Muscle of leg (tissue), 11 donors: ENCODE data around the gene DRD4. TPM values are rescaled to one million over a fixed set of nuclear protein-coding genes. Genes with fewer than 3 reads are reported as not detected.

Source experiments
- DNase-seq: peaks from one replicate; pipeline ENCODE4 v3.0.0; 2013
- H3K27ac ChIP-seq: one replicate; pipeline ENCODE4 v1.5.1; 2013; ENCODE audit warnings: mild to moderate bottlenecking, low read length, control low read depth
- H3K27me3 ChIP-seq: one replicate; pipeline ENCODE4 v1.6.1; 2013; ENCODE audit warnings: low read length; ENCODE audit not compliant: control insufficient read depth, insufficient read depth
- H3K36me3 ChIP-seq: one replicate; pipeline ENCODE4 v1.6.1; 2013; ENCODE audit warnings: low read length; ENCODE audit not compliant: control insufficient read depth, insufficient read depth
- H3K4me1 ChIP-seq: one replicate; pipeline ENCODE4 v1.6.1; 2013; ENCODE audit warnings: low read length; ENCODE audit not compliant: control insufficient read depth, insufficient read depth
- H3K4me3 ChIP-seq: one replicate; pipeline ENCODE4 v1.5.1; 2013; ENCODE audit warnings: low read length, control low read depth
- H3K9me3 ChIP-seq: replicated peaks from 2 replicates; pipeline ENCODE4 v1.6.1; 2013; ENCODE audit warnings: low read depth, low read length; ENCODE audit not compliant: control insufficient read depth
- WGBS: methylation state at CpG from one replicate; pipeline ENCODE4 v1.1.5; 2013; ENCODE audit warnings: missing lambda C conversion rate; ENCODE audit not compliant: insufficient coverage; 5-methylcytosine and 5-hydroxymethylcytosine counted together
- polyA plus RNA-seq, 8 donors: library from polyadenylated mRNA; unstranded; fragments of 120-200 nt; gene quantifications; one replicate each; pipeline versions ENCODE4 v1.2.1 to v1.2.3, GENCODE V29; 2013; ENCODE audit warnings: inconsistent platforms in 1 of 8, low replicate concordance in 1 of 8; ENCODE audit not compliant: insufficient read length in 8 of 8, insufficient read depth in 1 of 8
- total RNA-seq: library from RNA; stranded (reverse); fragments of 120-200 nt; gene quantifications from one replicate; pipeline ENCODE4 v1.2.4, GENCODE V29; 2013

Gene DRD4
- total and polyA plus RNA-seq, 9 donors: 0.18 to 2.0 (median 0.77) TPM

DNA sequence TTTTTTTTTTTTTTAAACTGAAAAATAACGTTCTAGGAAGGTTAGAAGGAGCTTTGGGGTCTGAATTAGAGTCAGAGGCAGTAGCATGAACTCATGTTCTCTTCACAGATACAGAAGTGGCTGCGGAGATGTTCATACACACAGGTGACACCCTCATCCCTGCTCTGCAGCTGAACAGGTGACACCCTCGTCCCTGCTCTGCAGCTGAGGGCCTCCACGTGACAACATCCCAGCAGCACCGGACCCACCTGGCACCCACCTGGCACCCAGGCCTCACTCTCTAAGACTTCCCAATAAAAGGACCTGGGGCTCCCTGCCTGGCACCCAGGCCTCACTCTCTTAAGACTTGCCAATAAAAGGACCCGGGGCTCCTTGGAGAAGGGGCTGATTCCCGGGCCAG, 19.8 kb downstream of the DRD4 start:
- Histone ChIP-seq H3K4me1 (no peaks in the 10 kb centered on the region), H3K36me3 (peaks cover 36% of the 10 kb centered on the region), H3K4me3 (no peak overlapping the region), H3K27ac (no peak overlapping the region), H3K27me3 (no peaks in the 10 kb centered on the region), H3K9me3 (no peaks in the 10 kb centered on the region)
- no peak for DNase-seq
- WGBS: 84% methylated on average over 5 of the region's 7 CpGs

DNA sequence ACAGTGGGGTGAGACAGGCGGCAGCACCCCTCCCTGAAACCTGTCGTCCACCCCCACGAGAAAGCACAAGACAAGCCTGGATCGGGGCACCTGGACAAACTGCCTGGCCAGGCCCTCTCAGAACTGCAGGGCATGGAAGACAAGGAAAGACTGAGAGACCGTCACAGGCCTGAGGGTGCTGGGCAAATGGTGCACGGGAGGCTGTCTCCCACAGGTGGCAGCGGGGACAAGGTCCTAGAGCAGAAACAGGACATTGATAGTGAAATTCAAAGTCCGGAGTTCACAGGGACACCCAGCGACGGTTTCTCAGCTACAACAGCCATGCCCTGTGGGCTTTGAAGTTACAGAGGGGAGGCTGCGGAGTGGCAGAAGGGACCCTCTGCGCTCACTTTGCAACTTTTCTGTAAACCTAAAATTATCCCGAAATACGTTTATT, 20.6 kb downstream of the DRD4 start:
- 84% methylated on average over 8 of the region's 14 CpGs for WGBS
- no peak for DNase-seq
- Histone ChIP-seq H3K36me3 (peaks cover 42% of the 10 kb centered on the region), H3K9me3 (no peaks in the 10 kb centered on the region), H3K4me1 (peaks cover under 1% of the 10 kb centered on the region), H3K27me3 (no peaks in the 10 kb centered on the region), H3K4me3 (no peak overlapping the region), H3K27ac (no peak overlapping the region)

DNA sequence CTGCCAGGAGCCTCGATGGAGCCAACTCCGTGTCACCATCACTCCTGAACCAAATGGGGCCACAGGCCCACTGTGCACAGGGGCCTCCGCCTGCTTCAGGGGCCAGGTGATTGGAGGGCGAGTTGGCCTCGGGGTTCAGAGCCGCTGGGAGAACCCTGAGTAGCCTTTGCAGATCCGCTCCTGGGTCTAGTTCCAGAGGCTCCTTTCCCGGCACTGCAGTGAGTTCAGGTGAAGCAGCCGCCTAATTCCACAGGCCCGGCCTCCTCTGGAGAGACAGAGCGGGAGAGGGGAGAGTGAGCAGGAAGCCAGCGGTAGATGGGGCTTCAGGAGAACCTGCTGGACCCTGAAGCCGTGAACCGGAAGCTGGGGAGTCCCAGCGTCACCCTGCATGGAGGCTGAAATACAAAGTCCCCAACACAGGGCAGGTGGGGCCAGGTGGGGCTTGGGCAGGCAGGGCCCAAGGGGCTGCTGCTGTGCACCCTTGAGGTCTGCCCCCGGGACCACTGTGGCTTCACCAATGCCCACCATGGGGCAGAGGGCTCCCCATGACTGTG, 22.5 kb downstream of the DRD4 start:
- H3K4me1 ChIP-seq: peaks cover 3% of the 10 kb centered on the region
- no peaks in the 10 kb centered on the region for H3K9me3 ChIP-seq
- WGBS: 88% methylated on average over 16 of the region's 16 CpGs
- no peak for DNase-seq
- no peak overlapping the region for H3K27ac ChIP-seq
- H3K27me3 ChIP-seq: no peaks in the 10 kb centered on the region
- H3K4me3 ChIP-seq: no peak overlapping the region
- H3K36me3 ChIP-seq: peaks cover 47% of the 10 kb centered on the region

DNA sequence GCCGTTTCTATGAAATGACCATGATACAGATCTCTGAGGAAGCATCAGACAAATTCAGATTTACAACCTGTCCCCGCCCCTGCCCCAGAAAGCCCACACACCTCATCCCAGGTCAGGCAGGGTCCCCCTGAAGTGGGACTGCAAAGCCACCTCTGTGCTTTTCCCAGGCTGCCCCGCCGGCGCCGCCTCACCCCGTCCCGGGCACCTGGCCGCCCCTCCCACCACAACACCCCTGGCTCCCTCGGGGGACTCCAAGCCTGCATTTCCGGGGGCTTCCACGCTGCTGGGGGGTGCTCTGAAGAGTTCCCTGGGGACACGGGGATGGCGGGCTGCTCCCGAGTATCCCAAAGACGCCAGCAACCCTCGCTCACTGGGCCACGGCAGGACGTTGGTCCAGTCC, 23.2 kb downstream of the DRD4 start:
- no peak overlapping the region for H3K27ac ChIP-seq
- WGBS: 80% methylated on average over 14 of the region's 19 CpGs
- peaks cover 3% of the 10 kb centered on the region for H3K4me1 ChIP-seq
- H3K9me3 ChIP-seq: no peaks in the 10 kb centered on the region
- H3K4me3 ChIP-seq: no peak overlapping the region
- DNase-seq: no peak
- H3K36me3 ChIP-seq: peaks cover 47% of the 10 kb centered on the region
- H3K27me3 ChIP-seq: no peaks in the 10 kb centered on the region

DNA sequence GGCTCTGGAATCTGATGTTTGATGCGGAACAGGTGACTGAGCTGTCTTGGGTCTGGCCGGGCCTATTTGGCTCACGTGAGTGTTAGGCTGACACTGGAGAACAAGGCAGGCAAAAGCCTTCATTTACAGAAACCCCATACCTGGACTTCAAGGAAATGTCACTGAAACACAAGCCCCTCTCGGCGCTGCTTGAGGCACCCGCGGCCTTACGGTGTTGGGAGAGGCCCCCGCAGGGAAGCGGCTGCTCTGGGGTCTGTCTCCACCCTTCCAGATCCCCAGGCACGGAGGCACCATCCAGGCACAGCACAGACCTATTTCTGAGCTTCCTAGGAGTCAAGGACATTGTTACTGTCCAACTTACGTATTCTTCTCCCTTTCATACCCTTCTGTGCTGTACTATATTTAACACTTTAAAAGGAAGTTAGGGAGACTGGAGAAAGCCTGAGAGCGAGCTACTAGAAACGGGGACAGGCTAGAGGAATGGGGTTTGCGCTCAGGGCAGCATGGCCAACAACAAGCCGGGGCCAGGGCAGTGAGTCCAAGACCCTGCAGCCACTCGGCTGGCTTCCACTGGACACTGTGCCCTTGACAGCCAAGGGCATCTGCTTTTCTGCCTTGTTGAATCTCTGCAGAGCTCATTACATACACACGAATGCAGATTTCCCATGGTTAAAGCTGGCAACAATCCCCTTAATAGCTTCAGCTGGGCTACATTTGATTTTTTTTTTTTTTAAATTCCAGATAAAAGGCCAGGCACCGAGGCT, 23.8 kb downstream of the DRD4 start:
- H3K36me3 ChIP-seq: peaks cover 49% of the 10 kb centered on the region
- no peaks in the 10 kb centered on the region for H3K9me3 ChIP-seq
- peaks cover 8% of the 10 kb centered on the region for H3K4me1 ChIP-seq
- H3K4me3 ChIP-seq: no peak overlapping the region
- H3K27ac ChIP-seq: no peak overlapping the region
- WGBS: 82% methylated on average over 12 of the region's 19 CpGs
- H3K27me3 ChIP-seq: no peaks in the 10 kb centered on the region
- DNase-seq: no peak

DNA sequence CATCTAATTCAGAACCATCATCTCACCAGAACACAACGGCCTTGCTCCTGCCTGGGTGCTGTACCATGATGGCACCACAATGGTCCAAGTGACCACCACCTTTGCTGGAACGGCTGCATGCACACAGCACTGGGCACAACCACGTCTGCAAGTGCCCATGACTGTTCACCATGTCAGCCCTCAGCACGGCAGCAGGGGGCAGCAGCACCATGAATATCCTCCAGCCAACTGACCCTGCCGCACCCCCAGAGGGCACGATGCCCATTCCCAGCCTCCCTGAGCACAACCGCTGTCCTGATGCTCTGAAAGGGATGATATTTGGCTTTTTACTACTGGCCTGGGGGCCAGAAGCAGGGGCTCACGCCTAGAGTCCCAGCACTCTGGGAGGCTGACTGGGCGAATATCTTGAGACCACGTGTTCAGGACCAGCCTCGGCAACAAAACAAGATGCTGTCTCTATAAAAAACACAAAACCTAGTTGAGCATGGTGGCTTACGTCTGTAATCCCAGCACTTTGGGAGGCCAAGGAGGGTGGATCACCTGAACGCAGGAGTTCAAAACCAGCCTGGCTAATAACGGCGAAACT, 25.7 kb downstream of the DRD4 start:
- Histone ChIP-seq H3K36me3 (peaks cover 35% of the 10 kb centered on the region), H3K4me3 (no peak overlapping the region), H3K9me3 (no peaks in the 10 kb centered on the region), H3K4me1 (peaks cover 10% of the 10 kb centered on the region), H3K27ac (no peak overlapping the region), H3K27me3 (no peaks in the 10 kb centered on the region)
- WGBS: 67% methylated on average over 13 of the region's 15 CpGs
- peak; percentile 32 for DNase-seq

DNA sequence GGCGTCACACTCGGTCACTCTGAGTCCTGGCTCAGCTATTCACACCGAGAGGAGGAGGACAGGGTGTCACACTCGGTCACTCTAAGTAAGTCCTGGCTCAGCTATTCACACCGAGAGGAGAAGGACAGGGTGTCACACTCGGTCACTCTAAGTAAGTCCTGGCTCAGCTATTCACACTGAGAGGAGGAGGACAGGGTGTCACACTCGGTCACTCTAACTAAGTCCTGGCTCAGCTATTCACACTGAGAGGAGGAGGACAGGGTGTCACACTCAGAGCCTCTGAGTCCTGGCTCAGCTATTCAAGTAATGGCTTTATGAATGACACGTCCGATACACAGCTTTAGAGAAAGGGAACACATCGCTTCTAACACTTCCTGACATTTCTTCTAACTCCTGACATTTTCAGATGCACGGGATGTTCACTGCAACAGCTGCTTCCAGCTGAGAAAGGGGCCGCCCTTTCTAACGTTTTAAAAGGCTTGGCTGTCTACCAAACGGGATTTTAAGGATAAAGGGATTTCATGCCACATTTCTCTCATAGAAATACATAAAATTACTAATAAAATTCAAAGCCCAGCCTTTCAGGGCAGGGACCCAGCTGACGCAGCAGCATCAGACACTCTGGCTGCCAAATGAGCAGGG, 28.1 kb downstream of the DRD4 start:
- no peaks in the 10 kb centered on the region for H3K9me3 ChIP-seq
- WGBS: 62% methylated on average over 3 of the region's 15 CpGs
- peak overlapping the region; percentile 37 for H3K27ac ChIP-seq
- peaks cover 19% of the 10 kb centered on the region for H3K36me3 ChIP-seq
- no peaks in the 10 kb centered on the region for H3K27me3 ChIP-seq
- DNase-seq: peak; percentile 86
- H3K4me3 ChIP-seq: no peak overlapping the region
- peaks cover 10% of the 10 kb centered on the region for H3K4me1 ChIP-seq

DNA sequence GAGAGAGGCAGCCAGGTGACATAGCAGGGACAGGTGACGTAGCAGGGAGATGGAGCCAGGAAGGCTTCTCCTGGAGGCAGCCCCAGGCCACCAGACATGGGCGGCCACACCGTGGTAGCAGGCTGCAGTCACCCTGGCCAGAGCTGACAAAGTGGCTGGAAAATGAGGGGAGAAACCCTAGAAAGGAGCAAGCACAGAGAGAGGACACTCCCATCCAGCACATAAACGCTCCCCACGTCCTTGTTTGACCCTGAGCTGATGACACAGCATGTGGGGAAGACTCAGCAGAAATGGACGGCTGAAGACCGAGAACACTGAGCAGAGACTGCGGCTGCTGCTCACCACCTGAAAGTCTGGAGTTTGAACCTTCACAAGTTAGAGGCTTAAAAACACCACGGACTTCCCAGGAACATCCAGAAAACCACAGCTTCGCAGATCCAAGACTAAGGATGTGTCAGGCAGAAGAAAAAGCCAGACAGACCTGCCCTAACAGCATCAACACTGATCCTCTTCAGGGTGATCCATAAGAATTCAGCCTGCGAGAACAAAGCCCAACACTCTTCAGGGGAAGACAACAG, 28.7 kb downstream of the DRD4 start:
- WGBS: 87% methylated on average over 6 of the region's 11 CpGs
- no peak overlapping the region for H3K4me3 ChIP-seq

DNA sequence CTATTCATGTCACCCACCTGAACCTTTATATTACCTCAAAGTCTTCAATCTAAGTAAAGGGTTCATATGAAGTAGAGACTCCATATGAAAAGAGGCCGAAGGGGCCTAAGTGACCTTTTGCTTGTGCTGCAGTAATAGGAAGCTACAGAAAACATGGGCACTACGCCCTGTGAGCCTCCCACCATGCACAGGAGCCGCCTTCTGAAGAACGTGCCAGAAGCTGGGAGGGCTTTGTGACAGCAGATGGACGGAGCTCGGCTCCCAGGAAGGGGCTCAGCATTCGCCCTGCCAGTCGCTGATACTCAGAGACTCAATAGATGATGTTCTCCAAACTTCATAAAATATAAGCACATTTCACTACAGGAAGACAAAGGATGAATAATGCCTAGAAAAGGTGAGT, 36.8 kb downstream of the DRD4 start:
- no peak for DNase-seq
- H3K4me1 ChIP-seq: no peaks in the 10 kb centered on the region
- no peak overlapping the region for H3K27ac ChIP-seq
- H3K36me3 ChIP-seq: peaks cover 44% of the 10 kb centered on the region
- H3K27me3 ChIP-seq: no peaks in the 10 kb centered on the region
- H3K9me3 ChIP-seq: no peaks in the 10 kb centered on the region
- H3K4me3 ChIP-seq: no peak overlapping the region
- WGBS: 100% methylated on average over 2 of the region's 8 CpGs

More for the DNA sequence above, 28.7 kb downstream of the DRD4 start:
- Histone ChIP-seq H3K4me1 (peaks cover 10% of the 10 kb centered on the region), H3K27me3 (no peaks in the 10 kb centered on the region), H3K36me3 (peaks cover 20% of the 10 kb centered on the region), H3K27ac (peak overlapping the region; percentile 17), H3K9me3 (no peaks in the 10 kb centered on the region)
- DNase-seq: peak; percentile 58

DNA sequence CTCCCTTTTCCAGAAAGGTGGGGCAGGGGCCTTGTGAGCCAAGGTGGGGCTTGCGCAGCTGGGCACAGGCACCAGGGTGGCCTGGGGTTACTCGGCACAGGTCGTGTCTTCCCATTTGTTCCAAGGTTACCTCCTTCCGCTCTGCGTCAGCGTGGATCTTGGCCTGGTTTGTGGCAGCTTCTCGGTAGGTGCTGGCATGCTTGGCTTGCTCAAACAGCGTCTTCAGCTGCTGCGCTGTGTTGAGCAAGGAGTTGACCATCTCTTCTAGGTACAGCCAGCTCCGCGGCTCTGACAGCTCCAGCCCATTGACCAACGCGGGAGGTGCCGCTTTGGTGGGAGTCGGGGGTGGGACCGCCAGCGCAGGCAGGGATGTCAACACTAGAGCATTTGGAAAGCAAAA, 37.3 kb downstream of the DRD4 start:
- peaks cover 46% of the 10 kb centered on the region for H3K36me3 ChIP-seq
- no peak for DNase-seq
- H3K27ac ChIP-seq: no peak overlapping the region
- H3K27me3 ChIP-seq: no peaks in the 10 kb centered on the region
- no peaks in the 10 kb centered on the region for H3K9me3 ChIP-seq
- 87% methylated on average over 13 of the region's 17 CpGs for WGBS
- H3K4me1 ChIP-seq: no peaks in the 10 kb centered on the region
- H3K4me3 ChIP-seq: no peak overlapping the region
